GM23338 (cell line): ENCODE results near the gene GAS6. TPM values are rescaled to one million over a fixed set of nuclear protein-coding genes. Genes with fewer than 3 reads are reported as not detected.

Source experiments
- ATAC-seq: fragments of 200-7000 bp; cut with Tn5 transposase; 3 replicates; pipeline ENCODE4 v1.9.1; 2020
- DNase-seq: peaks from one replicate; pipeline ENCODE4 v3.0.0-alpha.2; 2015; ENCODE audit warnings: low spot score
- H2AFZ ChIP-seq: fragments of 200-600 bp; sonication (generic); 2 replicates; pipeline ENCODE4 v1.8.0; 2016; ENCODE audit warnings: antibody characterized with exemption, mild to moderate bottlenecking, moderate library complexity
- H3F3A ChIP-seq: fragments of 200-600 bp; sonication (generic); replicated peaks from 2 replicates; pipeline ENCODE4 v1.8.0; 2017; ENCODE audit warnings: antibody characterized with exemption, mixed run types, low read depth
- H3K27ac ChIP-seq: fragments of 200-600 bp; sonication (generic); 2 replicates; pipeline ENCODE4 v1.6.1; 2016; ENCODE audit warnings: low read depth
- H3K27me3 ChIP-seq: fragments of 200-600 bp; sonication (generic); 2 replicates; pipeline ENCODE4 v1.8.0; 2016; ENCODE audit warnings: mild to moderate bottlenecking, mixed run types, moderate library complexity; ENCODE audit not compliant: insufficient read depth
- H3K36me3 ChIP-seq: fragments of 200-600 bp; sonication (generic); 2 replicates; pipeline ENCODE4 v1.8.0; 2016; ENCODE audit warnings: mild to moderate bottlenecking; ENCODE audit not compliant: insufficient read depth
- H3K4me1 ChIP-seq: fragments of 200-600 bp; sonication (generic); 2 replicates; pipeline ENCODE4 v1.8.0; 2016; ENCODE audit warnings: mild to moderate bottlenecking, moderate library complexity; ENCODE audit not compliant: insufficient read depth
- H3K4me2 ChIP-seq: fragments of 200-600 bp; sonication (generic); 2 replicates; pipeline ENCODE4 v1.7.1; 2017; ENCODE audit warnings: mixed run types
- H3K4me3 ChIP-seq: fragments of 200-600 bp; sonication (generic); 2 replicates; pipeline ENCODE4 v1.6.1; 2016; ENCODE audit warnings: mixed run types
- H3K79me2 ChIP-seq: fragments of 200-600 bp; sonication (generic); replicated peaks from 2 replicates; pipeline ENCODE4 v1.8.0; 2017; ENCODE audit warnings: mild to moderate bottlenecking; ENCODE audit not compliant: insufficient read depth
- H3K9me2 ChIP-seq: fragments of 200-600 bp; sonication (generic); 2 replicates; pipeline ENCODE4 v1.8.0; 2017; ENCODE audit not compliant: insufficient read depth
- H4K20me1 ChIP-seq: fragments of 200-600 bp; sonication (generic); replicated peaks from 2 replicates; pipeline ENCODE4 v1.8.0; 2017; ENCODE audit warnings: mild to moderate bottlenecking; ENCODE audit not compliant: insufficient read depth
- H3K27ac Mint-ChIP-seq: 2 replicates; pipeline ENCODE4 v1.8.0; 2020; ENCODE audit warnings: inconsistent platforms, mild to moderate bottlenecking, moderate library complexity, mixed read lengths
- H3K27me3 Mint-ChIP-seq: 3 replicates; pipeline ENCODE4 v1.8.0; 2022; ENCODE audit warnings: low read depth, mild to moderate bottlenecking, moderate library complexity, mixed read lengths, inconsistent platforms; ENCODE audit not compliant: insufficient read depth, poor library complexity
- H3K36me3 Mint-ChIP-seq: 3 replicates; pipeline ENCODE4 v1.8.0; 2021; ENCODE audit warnings: low read depth, mild to moderate bottlenecking, inconsistent platforms, moderate library complexity, mixed read lengths
- H3K4me1 Mint-ChIP-seq: 3 replicates; pipeline ENCODE4 v1.8.0; 2020; ENCODE audit warnings: mild to moderate bottlenecking, inconsistent platforms, mixed read lengths
- H3K4me3 Mint-ChIP-seq: 3 replicates; pipeline ENCODE4 v1.8.0; 2021; ENCODE audit warnings: moderate library complexity, mild to moderate bottlenecking, inconsistent platforms, mixed read lengths
- H3K9me3 Mint-ChIP-seq: 3 replicates; pipeline ENCODE4 v1.8.0; 2020; ENCODE audit warnings: moderate library complexity, mild to moderate bottlenecking, inconsistent platforms, mixed read lengths
- CREB1 ChIP-seq: fragments of 250-450 bp; sonication (Bioruptor Pico); IDR thresholded peaks from 2 replicates; pipeline ENCODE4 v1.5.0; 2020; ENCODE audit warnings: low read depth, mild to moderate bottlenecking, moderate library complexity
- CTCF ChIP-seq, 2 experiments: fragments of 200-600 bp in 1 of 2; sonication (generic) in 1 of 2; conservative IDR thresholded peaks; 2 replicates each; pipeline versions ENCODE4 v1.5.1 to v1.6.1; 2016 to 2017; ENCODE audit warnings: antibody characterized with exemption in 2 of 2, low read depth in 2 of 2, mild to moderate bottlenecking in 2 of 2, moderate library complexity in 1 of 2
- ETS1 ChIP-seq: IDR thresholded peaks from 2 replicates; pipeline ENCODE4 v1.6.1; 2016; ENCODE audit warnings: antibody characterized with exemption
- EZH2 ChIP-seq: fragments of 200-600 bp; sonication (generic); IDR thresholded peaks from one replicate; pipeline ENCODE4 v1.8.0; 2017; ENCODE audit warnings: antibody characterized with exemption, mild to moderate bottlenecking, low read depth; ENCODE audit not compliant: unreplicated experiment
- EZH2phosphoT487 ChIP-seq: fragments of 200-600 bp; sonication (generic); IDR thresholded peaks from one replicate; pipeline ENCODE4 v1.8.1; 2018; ENCODE audit warnings: antibody characterized with exemption; ENCODE audit not compliant: unreplicated experiment
- JUNB ChIP-seq: IDR thresholded peaks from one replicate; pipeline ENCODE4 v1.6.1; 2016; ENCODE audit warnings: antibody characterized with exemption; ENCODE audit not compliant: unreplicated experiment
- NANOG ChIP-seq: IDR thresholded peaks from 2 replicates; pipeline ENCODE4 v1.6.1; 2016; ENCODE audit warnings: antibody characterized with exemption, borderline replicate concordance
- POLR2AphosphoS5 ChIP-seq: IDR thresholded peaks from 2 replicates; pipeline ENCODE4 v1.6.1; 2016; ENCODE audit warnings: antibody characterized with exemption, low read depth
- REST ChIP-seq: IDR thresholded peaks from one replicate; pipeline ENCODE4 v1.6.1; 2018; ENCODE audit warnings: antibody characterized with exemption; ENCODE audit not compliant: unreplicated experiment
- STAT1 ChIP-seq: IDR thresholded peaks from one replicate; pipeline ENCODE4 v1.6.1; 2016; ENCODE audit warnings: antibody characterized with exemption; ENCODE audit not compliant: unreplicated experiment
- ZNF114 ChIP-seq: fragments of 250-450 bp; sonication (Bioruptor Pico); IDR thresholded peaks from 2 replicates; pipeline ENCODE4 v1.5.0; 2020; ENCODE audit warnings: mild to moderate bottlenecking, moderate library complexity
- ZNF331 ChIP-seq: fragments of 250-450 bp; sonication (Bioruptor Pico); IDR thresholded peaks from 2 replicates; pipeline ENCODE4 v1.5.0; 2020; ENCODE audit warnings: low read depth, mild to moderate bottlenecking, moderate library complexity
- ZNF462 ChIP-seq: fragments of 250-450 bp; sonication (Bioruptor Pico); IDR thresholded peaks from 2 replicates; pipeline ENCODE4 v1.5.0; 2020; ENCODE audit warnings: mild to moderate bottlenecking, moderate library complexity
- polyA plus RNA-seq: library from polyadenylated mRNA; unstranded; fragments of >200 nt; fragmentation: Nextera tagmentation; extraction: Ambion mirVana; gene quantifications from 2 replicates; pipeline ENCODE4 v1.2.1, GENCODE V29; 2016
- total RNA-seq: library from RNA; depleted of rRNA; stranded (reverse); fragments of >200 nt; shearing (Covaris generic); gene quantifications from 2 replicates; pipeline ENCODE4 v1.2.3, GENCODE V29; 2014

The GAS6 gene
- total and polyA plus RNA-seq, 2 experiments from 2014 or later: 7.9 to 21.2 TPM

GRCh38 chr13:113898391-113898790 is 34.5 kb upstream of the GAS6 start:
- Mint-ChIP-seq H3K36me3 (peaks cover 3% of the 10 kb centered on the region; the same call in 2 of the 3 replicates), H3K4me1 (peaks cover 5% of the 10 kb centered on the region; the same call in 1 of the 3 replicates), H3K4me3 (no peak overlapping the region), H3K27me3 (peaks cover 8% of the 10 kb centered on the region), H3K9me3 (peaks cover 13% of the 10 kb centered on the region; the same call in 2 of the 3 replicates), H3K27ac (no peak overlapping the region)
- no peak for ATAC-seq
- Histone ChIP-seq H4K20me1 (no peaks in the 10 kb centered on the region), H3K4me1 (no peaks in the 10 kb centered on the region), H3F3A (no peaks in the 10 kb centered on the region), H3K27ac (no peak overlapping the region), H3K79me2 (no peaks in the 10 kb centered on the region), H3K36me3 (no peaks in the 10 kb centered on the region; the same call in 1 of the 2 replicates), H3K4me2 (no peak overlapping the region), H3K9me2 (0 out of 2 replicates have a peak, but pooled peaks cover 5% of the 10 kb centered on the region), H3K27me3 (no peaks in the 10 kb centered on the region), H2AFZ (no peak overlapping the region), H3K4me3 (no peak overlapping the region)
- no peak for DNase-seq
- TF ChIP-seq CREB1 (CRISPR knock-in tag) (no peak), ZNF331 (no peak), EZH2 (no peak), POLR2AphosphoS5 (no peak), ZNF462 (CRISPR knock-in tag) (no peak), CTCF (conservative IDR thresholded peaks at IDR 0.05; ENCODE audit: low read depth in 2 of 2) (no peak), ETS1 (no peak), ZNF114 (no peak), NANOG (no peak), JUNB (no peak), STAT1 (no peak), REST (no peak), EZH2phosphoT487 (no peak)
